ENCODE results near the gene TMEM213. TPM values are rescaled to one million over a fixed set of nuclear protein-coding genes. Genes with fewer than 3 reads are reported as not detected.

Gene TMEM213
- total and polyA plus RNA-seq, 10 of the 15 experiments (the other 5 are each of a cell fraction or from before 2014, with no cell fraction given), result not detected

DNA sequence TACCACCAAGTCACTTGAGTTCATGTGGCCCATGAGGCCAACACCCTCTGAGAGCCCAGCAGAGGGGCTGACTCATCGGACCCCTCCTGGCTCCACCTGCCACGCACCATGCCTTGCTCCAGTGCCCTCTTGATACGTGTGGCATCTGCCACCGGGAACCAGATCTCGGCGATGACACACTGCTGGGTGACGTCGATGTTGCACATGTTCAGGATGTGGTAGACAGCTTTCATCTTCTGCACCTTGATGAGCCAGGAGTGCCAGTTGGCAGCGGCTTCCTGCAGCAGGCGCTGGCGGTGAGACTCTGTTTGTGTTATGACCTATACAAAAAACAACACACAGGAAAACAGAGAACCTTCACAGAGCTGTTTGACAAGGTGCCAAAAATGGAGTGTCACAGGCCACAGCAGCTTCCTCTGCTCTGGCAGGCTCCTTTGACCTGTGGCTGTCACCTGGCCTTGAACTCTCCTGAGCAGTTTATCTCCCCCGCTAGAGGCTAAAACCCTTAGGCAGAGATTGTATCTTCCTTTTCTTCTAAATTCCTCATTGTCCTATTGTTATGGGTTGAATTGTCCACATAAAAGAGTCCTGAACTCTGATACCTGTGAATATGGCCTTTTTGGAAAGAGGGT is 45.2 kb upstream of the TMEM213 start (continued):
- no peak for TF ChIP-seq REST (IDR thresholded peaks at IDR 0.05; ENCODE audit: low read depth, low read length)
- TF ChIP-seq USF2 (IDR thresholded peaks at IDR 0.05; ENCODE audit: borderline replicate concordance, low read depth, low read length), result no peak
- no peak for TF ChIP-seq NBN (IDR thresholded peaks at IDR 0.05)
- TF ChIP-seq LARP7 (IDR thresholded peaks at IDR 0.05), result no peak
- TF ChIP-seq SUPT20H (IDR thresholded peaks at IDR 0.05; ENCODE audit: borderline replicate concordance, control insufficient read depth, low read depth, low read length), result no peak
- no peak for TF ChIP-seq JUNB (IDR thresholded peaks at IDR 0.05)
- TF ChIP-seq, protein P1, sequence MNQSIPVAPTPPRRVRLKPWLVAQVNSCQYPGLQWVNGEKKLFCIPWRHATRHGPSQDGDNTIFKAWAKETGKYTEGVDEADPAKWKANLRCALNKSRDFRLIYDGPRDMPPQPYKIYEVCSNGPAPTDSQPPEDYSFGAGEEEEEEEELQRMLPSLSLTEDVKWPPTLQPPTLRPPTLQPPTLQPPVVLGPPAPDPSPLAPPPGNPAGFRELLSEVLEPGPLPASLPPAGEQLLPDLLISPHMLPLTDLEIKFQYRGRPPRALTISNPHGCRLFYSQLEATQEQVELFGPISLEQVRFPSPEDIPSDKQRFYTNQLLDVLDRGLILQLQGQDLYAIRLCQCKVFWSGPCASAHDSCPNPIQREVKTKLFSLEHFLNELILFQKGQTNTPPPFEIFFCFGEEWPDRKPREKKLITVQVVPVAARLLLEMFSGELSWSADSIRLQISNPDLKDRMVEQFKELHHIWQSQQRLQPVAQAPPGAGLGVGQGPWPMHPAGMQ (IDR thresholded peaks at IDR 0.05; ENCODE audit: borderline replicate concordance), result no peak
- TF ChIP-seq, protein P2, sequence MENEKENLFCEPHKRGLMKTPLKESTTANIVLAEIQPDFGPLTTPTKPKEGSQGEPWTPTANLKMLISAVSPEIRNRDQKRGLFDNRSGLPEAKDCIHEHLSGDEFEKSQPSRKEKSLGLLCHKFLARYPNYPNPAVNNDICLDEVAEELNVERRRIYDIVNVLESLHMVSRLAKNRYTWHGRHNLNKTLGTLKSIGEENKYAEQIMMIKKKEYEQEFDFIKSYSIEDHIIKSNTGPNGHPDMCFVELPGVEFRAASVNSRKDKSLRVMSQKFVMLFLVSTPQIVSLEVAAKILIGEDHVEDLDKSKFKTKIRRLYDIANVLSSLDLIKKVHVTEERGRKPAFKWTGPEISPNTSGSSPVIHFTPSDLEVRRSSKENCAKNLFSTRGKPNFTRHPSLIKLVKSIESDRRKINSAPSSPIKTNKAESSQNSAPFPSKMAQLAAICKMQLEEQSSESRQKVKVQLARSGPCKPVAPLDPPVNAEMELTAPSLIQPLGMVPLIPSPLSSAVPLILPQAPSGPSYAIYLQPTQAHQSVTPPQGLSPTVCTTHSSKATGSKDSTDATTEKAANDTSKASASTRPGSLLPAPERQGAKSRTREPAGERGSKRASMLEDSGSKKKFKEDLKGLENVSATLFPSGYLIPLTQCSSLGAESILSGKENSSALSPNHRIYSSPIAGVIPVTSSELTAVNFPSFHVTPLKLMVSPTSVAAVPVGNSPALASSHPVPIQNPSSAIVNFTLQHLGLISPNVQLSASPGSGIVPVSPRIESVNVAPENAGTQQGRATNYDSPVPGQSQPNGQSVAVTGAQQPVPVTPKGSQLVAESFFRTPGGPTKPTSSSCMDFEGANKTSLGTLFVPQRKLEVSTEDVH (IDR thresholded peaks at IDR 0.05; ENCODE audit: low read depth, partially characterized antibody), result no peak
- no peak for TF ChIP-seq E4F1 (IDR thresholded peaks at IDR 0.05; ENCODE audit: borderline replicate concordance, partially characterized antibody)
- no peak for TF ChIP-seq NR2C1 (IDR thresholded peaks at IDR 0.05)
- TF ChIP-seq MTA3 (IDR thresholded peaks at IDR 0.05; ENCODE audit: borderline replicate concordance, low read length), result no peak
- TF ChIP-seq PAX5 (IDR thresholded peaks at IDR 0.05; ENCODE audit: borderline replicate concordance, low read depth, low read length), result no peak
- TF ChIP-seq, protein P3, sequence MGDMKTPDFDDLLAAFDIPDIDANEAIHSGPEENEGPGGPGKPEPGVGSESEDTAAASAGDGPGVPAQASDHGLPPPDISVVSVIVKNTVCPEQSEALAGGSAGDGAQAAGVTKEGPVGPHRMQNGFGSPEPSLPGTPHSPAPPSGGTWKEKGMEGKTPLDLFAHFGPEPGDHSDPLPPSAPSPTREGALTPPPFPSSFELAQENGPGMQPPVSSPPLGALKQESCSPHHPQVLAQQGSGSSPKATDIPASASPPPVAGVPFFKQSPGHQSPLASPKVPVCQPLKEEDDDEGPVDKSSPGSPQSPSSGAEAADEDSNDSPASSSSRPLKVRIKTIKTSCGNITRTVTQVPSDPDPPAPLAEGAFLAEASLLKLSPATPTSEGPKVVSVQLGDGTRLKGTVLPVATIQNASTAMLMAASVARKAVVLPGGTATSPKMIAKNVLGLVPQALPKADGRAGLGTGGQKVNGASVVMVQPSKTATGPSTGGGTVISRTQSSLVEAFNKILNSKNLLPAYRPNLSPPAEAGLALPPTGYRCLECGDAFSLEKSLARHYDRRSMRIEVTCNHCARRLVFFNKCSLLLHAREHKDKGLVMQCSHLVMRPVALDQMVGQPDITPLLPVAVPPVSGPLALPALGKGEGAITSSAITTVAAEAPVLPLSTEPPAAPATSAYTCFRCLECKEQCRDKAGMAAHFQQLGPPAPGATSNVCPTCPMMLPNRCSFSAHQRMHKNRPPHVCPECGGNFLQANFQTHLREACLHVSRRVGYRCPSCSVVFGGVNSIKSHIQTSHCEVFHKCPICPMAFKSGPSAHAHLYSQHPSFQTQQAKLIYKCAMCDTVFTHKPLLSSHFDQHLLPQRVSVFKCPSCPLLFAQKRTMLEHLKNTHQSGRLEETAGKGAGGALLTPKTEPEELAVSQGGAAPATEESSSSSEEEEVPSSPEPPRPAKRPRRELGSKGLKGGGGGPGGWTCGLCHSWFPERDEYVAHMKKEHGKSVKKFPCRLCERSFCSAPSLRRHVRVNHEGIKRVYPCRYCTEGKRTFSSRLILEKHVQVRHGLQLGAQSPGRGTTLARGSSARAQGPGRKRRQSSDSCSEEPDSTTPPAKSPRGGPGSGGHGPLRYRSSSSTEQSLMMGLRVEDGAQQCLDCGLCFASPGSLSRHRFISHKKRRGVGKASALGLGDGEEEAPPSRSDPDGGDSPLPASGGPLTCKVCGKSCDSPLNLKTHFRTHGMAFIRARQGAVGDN (IDR thresholded peaks at IDR 0.05), result 0 out of 2 replicates have a peak, but pooled peaks have one; percentile 15
- TF ChIP-seq RAD21 (IDR thresholded peaks at IDR 0.05; ENCODE audit: insufficient read depth, low read depth, low read length), result no peak
